ENCODE measurements around the gene BANP.

- TF ChIP-seq POLR2A (IDR thresholded peaks at IDR 0.05; ENCODE audit: low read length): no peak
- TF ChIP-seq GATA1 (IDR thresholded peaks at IDR 0.05; ENCODE audit: low read depth, low read length): no peak
Observed at GRCh38 chr16:88072571-88073001, 121.4 kb downstream of the BANP start.

All from erythroblast (primary cell).